Psoas muscle (tissue), 8 donors: ENCODE data around the gene RAB3IL1. TPM values are rescaled to one million over a fixed set of nuclear protein-coding genes. Genes with fewer than 3 reads are reported as not detected.
A peak's percentile ranks its signal among the peaks of the same experiment; 100 is the strongest.

Experiments used
- ATAC-seq, 4 donors: fragments of 200-7000 bp; cut with Tn5 transposase; one replicate each; pipeline ENCODE4 v1.9.1; 2020; ENCODE audit warnings: moderate library complexity in 3 of 4, mild to moderate bottlenecking in 2 of 4
- DNase-seq, 2 donors: peaks; one replicate each; pipeline ENCODE4 v3.0.0-alpha.2; 2020
- H3K27ac ChIP-seq: fragments of 200-600 bp; one replicate; pipeline ENCODE4 v1.8.0; 2022
- H3K27me3 ChIP-seq, 3 donors: fragments of 200-600 bp in 1 of 3; one replicate each; pipeline versions ENCODE4 v1.6.1 to v1.8.0; 2013 to 2022; ENCODE audit warnings: low read length in 2 of 3, mild to moderate bottlenecking in 2 of 3, moderate library complexity in 1 of 3; ENCODE audit not compliant: insufficient read depth in 3 of 3
- H3K36me3 ChIP-seq, 2 donors: fragments of 200-600 bp in 1 of 2; one replicate each; pipeline versions ENCODE4 v1.6.1 to v1.8.0; 2013 to 2022; ENCODE audit warnings: low read depth in 1 of 2, mild to moderate bottlenecking in 1 of 2, moderate library complexity in 1 of 2; ENCODE audit not compliant: insufficient read depth in 1 of 2
- H3K4me1 ChIP-seq: fragments of 200-600 bp; one replicate; pipeline ENCODE4 v1.8.0; 2022
- H3K4me3 ChIP-seq: fragments of 200-600 bp; one replicate; pipeline ENCODE4 v1.8.0; 2022; ENCODE audit warnings: mild to moderate bottlenecking
- H3K9me3 ChIP-seq: fragments of 200-600 bp; one replicate; pipeline ENCODE4 v1.8.0; 2022
- WGBS, 3 donors: extraction: QIAGEN DNeasy Blood & Tissue Kit; methylation state at CpG; one replicate each; pipeline versions ENCODE4 v1.1.6 to v1.1.7; 2013; 5-methylcytosine and 5-hydroxymethylcytosine counted together
- intact Hi-C, 2 donors: fragments of 100-400 bp; cut with DNase I; formaldehyde crosslinking; loops; one replicate each; pipeline versions ENCODE4 v1.11.0 to v1.14.2; 2022
- polyA plus RNA-seq, 3 donors: library from polyadenylated mRNA; stranded (reverse); fragments of 200-250 nt; gene quantifications; one replicate each; pipeline ENCODE4 v1.2.3, GENCODE V29; 2013
- total RNA-seq, 4 donors: library from RNA; stranded (reverse); fragmentation: NEBNext Ultra II Directional in 2 of 4; extraction: Animal tissue kit (Norgen Biotek cat#: 25700) in 2 of 4; gene quantifications; one replicate each; pipeline versions ENCODE4 v1.2.1 to v1.2.4, GENCODE V29; 2021 to 2023
- TF ChIP-seq, protein P1 (sequence below): fragments of 200-600 bp; IDR thresholded peaks from one replicate; pipeline ENCODE4 v1.8.0; 2022; ENCODE audit warnings: antibody characterized with exemption
- donor health status: healthy with polysubstance abuse.
- donor health status: DM: no; HTN: no; CAD: no; lungs with moderate emphysema.
- donor health status: Bipolar disorder and iron deficiency.
- donor health status: healthy.
- donor health status: DM: yes; HTN: yes; CAD: no.
- donor health status: DM: no; HTN: no; CAD: no.
- donor health status: DM: no; HTN: no; CAD: no.
- donor health status: DM: yes; HTN: yes; CAD: no.

RAB3IL1 gene
- total and polyA plus RNA-seq, 7 donors, result 1.7 to 5.9 (median 4.9) TPM

- intact Hi-C loops, result no loop called here
- Histone ChIP-seq H3K27me3 (no peaks in the 10 kb centered on the region), H3K4me3 (no peak overlapping the region), H3K9me3 (no peaks in the 10 kb centered on the region), H3K36me3 (no peaks in the 10 kb centered on the region), H3K27ac (no peak overlapping the region), H3K4me1 (no peaks in the 10 kb centered on the region)
- no peak for ATAC-seq
- TF ChIP-seq, protein P1, sequence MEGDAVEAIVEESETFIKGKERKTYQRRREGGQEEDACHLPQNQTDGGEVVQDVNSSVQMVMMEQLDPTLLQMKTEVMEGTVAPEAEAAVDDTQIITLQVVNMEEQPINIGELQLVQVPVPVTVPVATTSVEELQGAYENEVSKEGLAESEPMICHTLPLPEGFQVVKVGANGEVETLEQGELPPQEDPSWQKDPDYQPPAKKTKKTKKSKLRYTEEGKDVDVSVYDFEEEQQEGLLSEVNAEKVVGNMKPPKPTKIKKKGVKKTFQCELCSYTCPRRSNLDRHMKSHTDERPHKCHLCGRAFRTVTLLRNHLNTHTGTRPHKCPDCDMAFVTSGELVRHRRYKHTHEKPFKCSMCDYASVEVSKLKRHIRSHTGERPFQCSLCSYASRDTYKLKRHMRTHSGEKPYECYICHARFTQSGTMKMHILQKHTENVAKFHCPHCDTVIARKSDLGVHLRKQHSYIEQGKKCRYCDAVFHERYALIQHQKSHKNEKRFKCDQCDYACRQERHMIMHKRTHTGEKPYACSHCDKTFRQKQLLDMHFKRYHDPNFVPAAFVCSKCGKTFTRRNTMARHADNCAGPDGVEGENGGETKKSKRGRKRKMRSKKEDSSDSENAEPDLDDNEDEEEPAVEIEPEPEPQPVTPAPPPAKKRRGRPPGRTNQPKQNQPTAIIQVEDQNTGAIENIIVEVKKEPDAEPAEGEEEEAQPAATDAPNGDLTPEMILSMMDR, result no peak
- DNase-seq, result no peak
- 88 to 92% (median 92%) methylated on average over 18 of the region's 18 CpGs for WGBS, 3 donors
Observed at GRCh38 chr11:61862714-61863547, 54.4 kb downstream of the RAB3IL1 start.

GRCh38 chr11:61861634-61862033 is 55.7 kb downstream of the RAB3IL1 start:
- WGBS, 3 donors, result 42 to 53% (median 48%) methylated on average over 9 of the region's 9 CpGs

DNA sequence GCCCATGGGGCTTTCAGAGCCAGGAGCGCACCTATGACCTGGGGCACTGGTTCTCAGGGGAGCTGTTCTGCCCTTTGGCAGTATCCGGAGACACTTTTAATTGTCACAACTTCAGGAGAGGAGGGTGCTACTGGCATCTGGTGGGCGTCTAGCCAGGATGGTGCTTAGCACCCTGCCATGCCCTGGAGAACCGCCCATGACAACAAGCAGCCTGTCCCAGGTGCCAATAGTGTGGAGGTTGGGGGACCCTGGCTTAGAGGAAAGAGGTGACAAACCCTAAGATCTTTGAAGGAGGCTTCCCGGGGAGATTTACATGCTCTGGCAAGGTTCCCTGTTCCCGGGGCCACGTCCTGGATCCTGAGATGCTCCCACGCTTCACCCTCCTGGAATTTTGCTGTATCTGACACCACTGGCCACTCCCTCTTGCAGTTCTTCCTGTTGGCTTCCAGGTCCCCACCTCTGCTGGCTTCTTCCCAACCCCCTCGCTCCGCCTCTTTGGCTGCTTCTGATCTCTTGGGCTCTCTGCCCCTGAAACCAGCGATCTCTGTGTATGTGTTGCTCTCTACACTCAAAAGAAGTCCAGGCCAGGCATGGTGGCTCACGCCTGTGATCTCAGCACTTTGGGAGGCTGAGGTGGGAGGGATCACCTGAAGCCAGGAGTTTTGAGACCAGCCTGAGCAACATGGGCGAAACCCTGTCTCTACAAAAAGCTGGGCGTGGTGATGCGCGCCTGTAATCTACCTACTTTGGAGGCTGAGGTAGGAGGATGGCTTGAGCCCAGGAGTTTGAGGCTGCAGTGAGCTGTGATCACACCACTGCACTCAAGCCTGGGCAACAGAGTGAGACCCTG is 57.1 kb downstream of the RAB3IL1 start:
- H3K4me3 ChIP-seq, result no peak overlapping the region
- H3K9me3 ChIP-seq, result no peaks in the 10 kb centered on the region
- H3K36me3 ChIP-seq, result no peaks in the 10 kb centered on the region
- ATAC-seq, result no peak
- no peak for DNase-seq
- H3K27ac ChIP-seq, result no peak overlapping the region
- TF ChIP-seq, protein P1, result no peak
- no peaks in the 10 kb centered on the region for H3K4me1 ChIP-seq
- no peaks in the 10 kb centered on the region for H3K27me3 ChIP-seq
- intact Hi-C loops, result no loop called here
- WGBS, 3 donors, result 65 to 73% (median 66%) methylated on average over 15 to 16 of the region's 16 CpGs

More at GRCh38 chr11:61861634-61862033, 55.7 kb downstream of the RAB3IL1 start:
- H3K9me3 ChIP-seq, result no peaks in the 10 kb centered on the region
- H3K27me3 ChIP-seq, result no peaks in the 10 kb centered on the region
- intact Hi-C loops, result no loop called here
- DNase-seq, result no peak
- H3K27ac ChIP-seq, result no peak overlapping the region
- no peaks in the 10 kb centered on the region for H3K36me3 ChIP-seq
- TF ChIP-seq, protein P1, result no peak
- peak in 1 of 4 donors; percentile 19 for ATAC-seq
- no peak overlapping the region for H3K4me3 ChIP-seq
- H3K4me1 ChIP-seq, result no peaks in the 10 kb centered on the region

DNA sequence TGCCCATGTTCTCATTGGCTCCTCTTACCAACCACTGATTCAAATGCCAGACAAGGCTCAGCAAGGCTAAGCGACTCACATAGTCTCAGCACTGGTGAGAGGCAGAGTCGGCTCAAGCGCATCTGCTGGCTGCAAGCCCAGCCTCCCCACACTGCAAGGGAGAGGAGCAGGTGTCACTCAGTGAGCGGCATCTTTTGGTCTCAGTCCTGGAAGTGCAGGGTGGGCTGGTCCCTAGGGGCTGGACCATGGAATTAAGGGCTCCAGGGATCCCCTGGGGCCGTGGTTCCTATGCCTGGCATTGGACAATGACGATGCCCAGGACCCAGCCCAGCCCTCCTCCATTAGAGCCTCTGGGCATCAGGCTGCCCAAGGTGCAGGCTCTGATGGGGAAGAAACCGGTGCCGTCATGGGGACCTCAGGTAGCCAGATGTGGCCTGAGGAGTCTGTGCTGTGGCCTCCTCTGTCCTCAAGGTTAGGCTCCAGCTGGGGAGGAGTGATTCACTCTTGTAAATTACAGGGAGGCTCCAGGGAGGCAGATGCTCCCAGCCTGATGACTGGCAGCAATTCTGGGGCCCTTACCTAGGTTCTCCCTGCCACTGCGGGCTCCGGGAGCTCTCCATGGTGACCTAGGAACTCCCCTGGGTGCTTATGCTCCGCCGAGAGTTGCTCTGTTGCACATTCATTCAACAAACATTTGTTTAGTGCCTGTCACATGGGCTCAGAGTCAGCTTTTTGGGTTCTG is 61.3 kb downstream of the RAB3IL1 start:
- ATAC-seq, result no peak

More for the DNA sequence above, 61.3 kb downstream of the RAB3IL1 start:
- Histone ChIP-seq H3K9me3 (no peaks in the 10 kb centered on the region), H3K4me3 (no peak overlapping the region), H3K27ac (no peak overlapping the region), H3K4me1 (no peaks in the 10 kb centered on the region), H3K27me3 (peaks cover 0 to 6% (median 0%) of the 10 kb centered on the region in 3 donors), H3K36me3 (no peaks in the 10 kb centered on the region)
- WGBS, 3 donors, result 78 to 83% (median 80%) methylated on average over 12 of the region's 12 CpGs
- DNase-seq, result no peak
- intact Hi-C loops, result no loop called here
- TF ChIP-seq, protein P1, result no peak
